Activated T-helper 1 cell treated with anti-CD3 and anti-CD28 coated beads, Interleukin-12 subunit alpha, Interleukin-12 subunit beta, Interleukin-2, Interleukin-4 antibody, amounts not matched to agents 30 ng/mL and 10 ng/mL and 1 ng/mL, durations not matched to agents 14 hours and 24 hours and 36 hours (primary cell): ENCODE data around the gene OR7C1. TPM values are rescaled to one million over a fixed set of nuclear protein-coding genes. Genes with fewer than 3 reads are reported as not detected.

ENCODE experiments used
- DNase-seq: peaks from one replicate; pipeline ENCODE4 v3.0.0; 2021; ENCODE audit warnings: low spot score
- H3K27ac Mint-ChIP-seq: one replicate; pipeline ENCODE4 v1.8.0; 2021; ENCODE audit warnings: mild to moderate bottlenecking, mixed read lengths
- H3K27me3 Mint-ChIP-seq: one replicate; pipeline ENCODE4 v1.8.0; 2022; ENCODE audit warnings: mild to moderate bottlenecking, moderate library complexity, mixed read lengths; ENCODE audit not compliant: insufficient read depth
- H3K36me3 Mint-ChIP-seq: one replicate; pipeline ENCODE4 v1.8.0; 2021; ENCODE audit warnings: low read depth, mixed read lengths
- H3K4me1 Mint-ChIP-seq: one replicate; pipeline ENCODE4 v1.8.0; 2021; ENCODE audit warnings: low read depth, mixed read lengths
- H3K4me3 Mint-ChIP-seq: one replicate; pipeline ENCODE4 v1.8.0; 2021; ENCODE audit warnings: mild to moderate bottlenecking, moderate library complexity, mixed read lengths
- H3K9me3 Mint-ChIP-seq: one replicate; pipeline ENCODE4 v1.8.0; 2021; ENCODE audit warnings: mixed read lengths
- intact Hi-C: fragments of 100-400 bp; cut with micrococcal nuclease; formaldehyde crosslinking; loops from one replicate; pipeline ENCODE4 v1.15.1; 2024
- total RNA-seq: library from RNA; stranded (reverse); gene quantifications from 2 replicates; pipeline ENCODE4 v1.2.3, GENCODE V29; 2022

OR7C1 gene
- not detected in 2 replicates for total RNA-seq

DNA sequence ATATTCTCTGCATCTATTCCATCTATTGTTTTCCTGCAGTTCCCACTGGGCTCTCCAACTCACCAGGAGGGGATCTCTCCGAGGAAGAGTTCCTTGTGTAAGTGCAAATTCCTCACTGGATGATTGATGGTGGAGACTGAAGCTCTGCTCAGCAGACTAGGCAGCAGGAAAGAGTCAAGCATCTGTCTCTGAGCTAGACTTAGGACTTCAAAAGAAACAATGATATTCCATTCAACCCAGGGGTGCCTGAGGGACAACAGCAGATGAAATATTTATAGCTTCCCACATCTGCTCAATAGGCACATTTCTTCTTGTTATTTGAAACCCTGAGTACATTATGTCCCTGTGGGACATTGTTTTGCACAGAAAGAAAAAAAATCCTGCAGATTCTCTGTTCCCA, at the start of gene OR7C1, which contains the start of gene OR7A5:
Gene OR7C1, minus strand, starts transcription at position 175 of the 400 bp plus-strand sequence. CDS start 35,049 bp downstream, outside the sequence.
Gene OR7A5, minus strand, starts transcription at position 175 of the 400 bp plus-strand sequence. CDS start 6,944 bp downstream, outside the sequence.
- intact Hi-C loops, result no loop called here
- Mint-ChIP-seq H3K27me3 (no peaks in the 10 kb centered on the region), H3K4me3 (no peak within 1 kb of the TSS), H3K36me3 (no peaks in the 10 kb centered on the region), H3K4me1 (no peaks in the 10 kb centered on the region), H3K27ac (no peak within 1 kb of the TSS), H3K9me3 (no peaks in the 10 kb centered on the region)
- DNase-seq, result no peak

- Mint-ChIP-seq H3K4me3 (no peak overlapping the region), H3K27me3 (peaks cover 5% of the 10 kb centered on the region), H3K9me3 (no peaks in the 10 kb centered on the region), H3K36me3 (no peaks in the 10 kb centered on the region), H3K4me1 (no peaks in the 10 kb centered on the region), H3K27ac (no peak overlapping the region)
- DNase-seq, result no peak
- intact Hi-C loops, result no loop called here
These were observed 36.7 kb upstream of the OR7C1 start for GRCh38 chr19:14871619-14872230.

- DNase-seq, result no peak
- Mint-ChIP-seq H3K27ac (no peak overlapping the region), H3K4me1 (no peaks in the 10 kb centered on the region), H3K36me3 (no peaks in the 10 kb centered on the region), H3K9me3 (no peaks in the 10 kb centered on the region), H3K4me3 (no peak overlapping the region), H3K27me3 (peaks cover 2% of the 10 kb centered on the region)
- intact Hi-C loops, result no loop called here
These were observed 33.5 kb upstream of the OR7C1 start for GRCh38 chr19:14868497-14868896.

DNA sequence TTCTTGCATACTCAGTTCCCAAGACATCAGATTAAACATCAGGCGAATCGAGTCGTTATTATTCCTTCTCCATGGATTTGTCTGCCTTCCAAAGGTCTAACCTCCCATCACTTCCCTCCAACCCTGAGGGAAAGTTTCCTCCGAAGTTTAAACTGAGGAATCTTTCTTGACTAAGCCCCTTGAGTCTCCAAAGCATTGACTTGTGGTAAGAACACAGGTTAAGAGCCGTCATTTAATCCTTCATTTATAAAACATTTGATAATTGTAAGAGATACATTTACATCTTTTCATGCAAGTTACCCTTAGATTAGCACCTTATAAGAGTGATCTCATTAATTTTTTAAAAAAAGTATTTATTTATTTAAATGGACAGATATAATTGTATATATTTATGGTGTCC, 13.8 kb upstream of the OR7C1 start, which contains the start of gene OR7A10:
Gene OR7A10, minus strand, starts transcription at position 101 of the 400 bp plus-strand sequence. CDS start 7,045 bp downstream, outside the sequence.
- no peak for DNase-seq
- Mint-ChIP-seq H3K4me1 (no peaks in the 10 kb centered on the region), H3K27ac (no peak within 1 kb of the TSS), H3K27me3 (no peaks in the 10 kb centered on the region), H3K9me3 (no peaks in the 10 kb centered on the region), H3K4me3 (no peak within 1 kb of the TSS), H3K36me3 (no peaks in the 10 kb centered on the region)
- intact Hi-C loops, result no loop called here

DNA sequence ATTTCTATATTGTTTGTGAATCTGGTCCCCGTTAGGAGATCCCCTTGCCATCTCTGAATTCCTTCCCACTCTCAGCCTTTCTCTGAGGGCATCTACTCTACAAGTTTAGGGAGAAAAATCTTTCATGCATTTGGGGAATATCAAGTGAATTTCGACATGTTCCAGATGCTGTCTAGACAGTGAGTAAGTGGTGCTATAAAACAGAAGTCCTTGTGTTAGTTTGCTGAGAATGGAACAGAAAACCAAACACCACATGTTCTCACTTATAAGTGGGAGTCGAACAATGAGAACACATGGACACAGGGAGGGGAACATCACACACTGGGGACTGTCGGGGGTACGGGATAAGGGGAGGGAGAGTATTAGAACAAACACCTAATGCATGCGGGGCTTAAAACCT, 8.6 kb upstream of the OR7C1 start:
- Mint-ChIP-seq H3K4me1 (no peaks in the 10 kb centered on the region), H3K36me3 (no peaks in the 10 kb centered on the region), H3K4me3 (no peak overlapping the region), H3K9me3 (no peaks in the 10 kb centered on the region), H3K27ac (no peak overlapping the region), H3K27me3 (no peaks in the 10 kb centered on the region)
- intact Hi-C loops, result no loop called here
- no peak for DNase-seq

DNA sequence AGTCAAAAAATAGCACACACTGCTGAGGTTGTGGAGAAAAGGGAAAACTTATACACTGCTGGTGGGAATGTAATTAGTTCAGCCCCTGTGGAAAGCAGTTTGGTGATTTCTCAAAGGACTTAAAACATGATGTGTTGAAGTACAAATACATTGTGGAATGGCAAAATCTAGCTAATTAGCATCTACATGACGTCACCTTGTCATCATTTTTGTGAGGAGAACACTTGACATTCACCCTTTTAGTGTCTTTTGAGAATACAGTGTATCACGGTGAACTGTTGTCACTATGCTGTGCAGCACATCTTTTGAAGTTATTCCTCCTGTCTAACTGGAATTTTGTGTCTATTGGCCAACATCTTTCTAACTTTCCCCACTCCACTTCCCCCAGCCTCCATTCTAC, 8.2 kb upstream of the OR7C1 start:
- intact Hi-C loops, result no loop called here
- Mint-ChIP-seq H3K4me3 (no peak overlapping the region), H3K4me1 (no peaks in the 10 kb centered on the region), H3K36me3 (no peaks in the 10 kb centered on the region), H3K27me3 (no peaks in the 10 kb centered on the region), H3K9me3 (no peaks in the 10 kb centered on the region), H3K27ac (no peak overlapping the region)
- no peak for DNase-seq

DNA sequence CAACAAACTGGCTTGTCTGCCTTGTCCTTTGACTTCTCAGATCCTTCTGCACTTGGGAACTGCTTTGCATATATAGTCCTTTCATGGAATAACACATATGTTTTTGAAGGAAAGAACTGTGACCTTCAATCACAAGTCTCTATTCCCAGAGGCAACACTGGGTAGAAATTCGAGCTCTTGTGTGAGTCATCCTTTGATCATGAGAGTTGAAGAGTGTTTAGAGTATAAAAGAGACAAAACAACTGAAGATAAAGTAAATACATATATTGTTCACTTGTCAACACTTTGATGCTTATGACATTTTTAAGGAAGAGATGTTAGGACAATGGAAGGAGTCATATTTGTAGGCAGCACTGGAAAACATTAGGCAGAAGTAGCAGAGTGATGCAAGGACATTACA, 5.2 kb upstream of the OR7C1 start:
- DNase-seq, result no peak
- no peaks in the 10 kb centered on the region for H3K4me1 Mint-ChIP-seq
- H3K27me3 Mint-ChIP-seq, result no peaks in the 10 kb centered on the region
- H3K27ac Mint-ChIP-seq, result no peak overlapping the region
- H3K36me3 Mint-ChIP-seq, result no peaks in the 10 kb centered on the region
- H3K9me3 Mint-ChIP-seq, result no peaks in the 10 kb centered on the region
- intact Hi-C loops, result no loop called here
- no peak overlapping the region for H3K4me3 Mint-ChIP-seq

GRCh38 chr19:14837391-14837790, 2.4 kb upstream of the OR7C1 start:
- intact Hi-C loops, result no loop called here
- Mint-ChIP-seq H3K27ac (no peak overlapping the region), H3K4me1 (no peaks in the 10 kb centered on the region), H3K27me3 (no peaks in the 10 kb centered on the region), H3K4me3 (no peak overlapping the region), H3K36me3 (no peaks in the 10 kb centered on the region), H3K9me3 (no peaks in the 10 kb centered on the region)
- DNase-seq, result no peak

- Mint-ChIP-seq H3K27me3 (no peaks in the 10 kb centered on the region), H3K4me1 (no peaks in the 10 kb centered on the region), H3K9me3 (no peaks in the 10 kb centered on the region), H3K4me3 (no peak overlapping the region), H3K27ac (no peak overlapping the region), H3K36me3 (no peaks in the 10 kb centered on the region)
- DNase-seq, result no peak
- intact Hi-C loops, result no loop called here
These were observed 4.3 kb downstream of the OR7C1 start for GRCh38 chr19:14830702-14831101.

DNA sequence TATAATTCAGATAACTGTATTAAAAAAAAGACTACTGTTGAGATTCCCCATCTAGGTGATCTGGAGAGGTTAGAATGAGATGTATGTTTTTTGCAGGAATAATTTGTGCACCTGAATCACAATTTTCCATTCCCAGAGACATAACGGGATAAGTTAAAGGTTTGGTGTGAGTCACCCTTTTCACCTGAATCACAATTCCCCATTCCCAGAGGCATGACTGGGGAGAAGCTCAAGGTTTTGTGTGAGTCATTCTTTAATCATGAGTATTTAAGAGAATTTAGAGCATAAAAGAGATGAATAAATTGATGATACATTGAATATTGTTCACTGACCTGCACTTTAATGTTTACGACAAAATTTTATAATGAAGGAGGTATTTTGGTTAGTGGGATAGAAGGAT, 9.0 kb downstream of the OR7C1 start:
- Mint-ChIP-seq H3K4me1 (no peaks in the 10 kb centered on the region), H3K27me3 (no peaks in the 10 kb centered on the region), H3K36me3 (no peaks in the 10 kb centered on the region), H3K9me3 (no peaks in the 10 kb centered on the region), H3K4me3 (no peak overlapping the region), H3K27ac (no peak overlapping the region)
- no peak for DNase-seq
- intact Hi-C loops, result no loop called here

- Mint-ChIP-seq H3K9me3 (no peaks in the 10 kb centered on the region), H3K27me3 (no peaks in the 10 kb centered on the region), H3K36me3 (no peaks in the 10 kb centered on the region), H3K27ac (no peak overlapping the region), H3K4me3 (no peak overlapping the region), H3K4me1 (no peaks in the 10 kb centered on the region)
- intact Hi-C loops, result no loop called here
- DNase-seq, result no peak
These were observed 13.0 kb downstream of the OR7C1 start for GRCh38 chr19:14821937-14822336.

DNA sequence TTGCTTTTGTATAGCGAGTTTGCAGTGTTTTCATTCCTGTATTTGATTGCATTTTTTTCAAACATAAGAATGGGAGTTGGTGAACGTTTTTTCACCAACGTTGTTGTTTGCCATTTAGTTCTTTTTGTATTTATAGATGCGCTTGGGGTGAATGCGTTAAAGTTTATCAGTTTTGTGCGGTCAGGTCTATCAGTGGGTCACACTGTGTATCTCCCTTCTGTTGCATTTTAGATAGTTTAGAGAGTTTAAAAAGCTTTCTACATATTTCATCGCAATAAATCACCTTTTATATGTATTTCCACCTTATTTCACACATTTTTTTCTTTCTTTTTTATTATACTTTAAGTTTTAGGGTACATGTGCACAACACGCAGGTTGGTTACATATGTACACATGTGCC, 16.4 kb downstream of the OR7C1 start:
- Mint-ChIP-seq H3K27ac (no peak overlapping the region), H3K4me1 (no peaks in the 10 kb centered on the region), H3K4me3 (no peak overlapping the region), H3K27me3 (peaks cover 2% of the 10 kb centered on the region), H3K36me3 (no peaks in the 10 kb centered on the region), H3K9me3 (no peaks in the 10 kb centered on the region)
- no peak for DNase-seq
- intact Hi-C loops, result no loop called here

DNA sequence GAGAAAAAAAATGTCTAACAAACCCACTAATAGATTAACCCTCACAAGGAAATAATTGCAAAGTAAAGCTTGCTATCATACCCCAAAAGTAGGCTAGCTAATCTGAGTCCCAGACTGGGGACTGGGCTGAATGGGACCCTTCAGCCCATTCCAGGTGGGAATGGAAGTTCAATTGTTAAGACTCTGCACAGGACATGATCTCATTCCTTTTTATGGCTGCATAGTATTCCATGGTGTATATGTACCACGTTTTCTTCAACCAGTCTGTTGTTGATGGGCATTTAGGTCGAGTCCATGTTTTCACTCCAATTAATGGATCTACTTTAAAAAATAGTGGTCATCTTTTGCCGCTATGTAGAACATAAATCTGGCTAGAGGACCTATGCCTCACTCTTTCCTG, 17.9 kb downstream of the OR7C1 start:
- intact Hi-C loops, result no loop called here
- DNase-seq, result no peak

More for the DNA sequence above, 17.9 kb downstream of the OR7C1 start:
- peaks cover 4% of the 10 kb centered on the region for H3K27me3 Mint-ChIP-seq
- no peak overlapping the region for H3K27ac Mint-ChIP-seq
- H3K4me1 Mint-ChIP-seq, result no peaks in the 10 kb centered on the region
- no peaks in the 10 kb centered on the region for H3K36me3 Mint-ChIP-seq
- no peak overlapping the region for H3K4me3 Mint-ChIP-seq
- no peaks in the 10 kb centered on the region for H3K9me3 Mint-ChIP-seq
